Measurements from ENCODE around the gene MAST4. TPM values are rescaled to one million over a fixed set of nuclear protein-coding genes. Genes with fewer than 3 reads are reported as not detected.

The MAST4 gene
- total and polyA plus RNA-seq, 4 donors = 3.7 to 9.5 (median 6.5) TPM

DNA sequence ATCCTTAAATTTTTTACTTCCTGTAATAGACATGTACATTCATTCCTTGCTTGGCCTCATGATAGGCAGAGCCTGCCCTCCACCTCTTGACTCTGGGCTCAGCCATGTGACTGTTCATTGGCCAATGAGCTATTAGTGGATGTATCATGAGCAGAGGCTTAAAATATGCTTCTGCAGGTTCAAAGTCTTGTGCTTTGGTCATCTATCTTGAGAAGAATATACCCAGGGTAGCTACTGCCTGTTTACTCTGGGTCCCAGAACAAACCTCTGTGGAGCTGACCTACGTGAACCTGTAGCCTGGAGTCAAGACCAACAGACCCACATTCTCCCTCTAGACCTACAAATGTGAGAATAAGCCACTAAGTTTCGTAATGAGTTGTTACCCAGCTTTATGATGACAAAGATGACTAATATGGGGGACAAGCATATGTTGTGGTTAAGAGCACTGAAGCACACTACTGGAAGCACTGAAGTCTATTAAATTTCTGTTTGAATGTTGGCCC is 244.4 kb downstream of the MAST4 start:
- Histone ChIP-seq H3K27ac (ENCODE audit: low read depth in 1 of 2, low read length in 2 of 2) (no peak overlapping the region), H3K9ac (ENCODE audit: low read depth in 1 of 2, low read length in 2 of 2) (no peak overlapping the region), H3K4me1 (ENCODE audit: control insufficient read depth in 4 of 4, insufficient read depth in 4 of 4, low read length in 3 of 4) (no peaks in the 10 kb centered on the region), H3K9me3 (ENCODE audit: control insufficient read depth in 4 of 4, low read length in 3 of 4) (no peaks in the 10 kb centered on the region), H3K27me3 (ENCODE audit: control insufficient read depth in 4 of 4, insufficient read depth in 4 of 4, low read length in 3 of 4) (no peaks in the 10 kb centered on the region), H3K4me3 (ENCODE audit: low read depth in 1 of 3, low read length in 3 of 3) (no peak overlapping the region), H3K36me3 (ENCODE audit: control insufficient read depth in 4 of 4, insufficient read depth in 3 of 4, low read depth in 1 of 4, low read length in 3 of 4) (no peaks in the 10 kb centered on the region)
- WGBS = 79% methylated on average over 2 of the region's 2 CpGs
- TF ChIP-seq JUND (IDR thresholded peaks at IDR 0.05) = no peak
- no peak for TF ChIP-seq RAD21 (IDR thresholded peaks at IDR 0.05)
- TF ChIP-seq HNF4G (IDR thresholded peaks at IDR 0.05) = no peak
- TF ChIP-seq SP1 (IDR thresholded peaks at IDR 0.05) = no peak
- no peak for TF ChIP-seq TAF1 (conservative IDR thresholded peaks at IDR 0.05)
- no peak for TF ChIP-seq NR2F2 (IDR thresholded peaks at IDR 0.05)
- TF ChIP-seq, protein P1, sequence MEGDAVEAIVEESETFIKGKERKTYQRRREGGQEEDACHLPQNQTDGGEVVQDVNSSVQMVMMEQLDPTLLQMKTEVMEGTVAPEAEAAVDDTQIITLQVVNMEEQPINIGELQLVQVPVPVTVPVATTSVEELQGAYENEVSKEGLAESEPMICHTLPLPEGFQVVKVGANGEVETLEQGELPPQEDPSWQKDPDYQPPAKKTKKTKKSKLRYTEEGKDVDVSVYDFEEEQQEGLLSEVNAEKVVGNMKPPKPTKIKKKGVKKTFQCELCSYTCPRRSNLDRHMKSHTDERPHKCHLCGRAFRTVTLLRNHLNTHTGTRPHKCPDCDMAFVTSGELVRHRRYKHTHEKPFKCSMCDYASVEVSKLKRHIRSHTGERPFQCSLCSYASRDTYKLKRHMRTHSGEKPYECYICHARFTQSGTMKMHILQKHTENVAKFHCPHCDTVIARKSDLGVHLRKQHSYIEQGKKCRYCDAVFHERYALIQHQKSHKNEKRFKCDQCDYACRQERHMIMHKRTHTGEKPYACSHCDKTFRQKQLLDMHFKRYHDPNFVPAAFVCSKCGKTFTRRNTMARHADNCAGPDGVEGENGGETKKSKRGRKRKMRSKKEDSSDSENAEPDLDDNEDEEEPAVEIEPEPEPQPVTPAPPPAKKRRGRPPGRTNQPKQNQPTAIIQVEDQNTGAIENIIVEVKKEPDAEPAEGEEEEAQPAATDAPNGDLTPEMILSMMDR (IDR thresholded peaks at IDR 0.05; ENCODE audit: low read depth, low read length, missing input control) = no peak
- TF ChIP-seq, protein P2, sequence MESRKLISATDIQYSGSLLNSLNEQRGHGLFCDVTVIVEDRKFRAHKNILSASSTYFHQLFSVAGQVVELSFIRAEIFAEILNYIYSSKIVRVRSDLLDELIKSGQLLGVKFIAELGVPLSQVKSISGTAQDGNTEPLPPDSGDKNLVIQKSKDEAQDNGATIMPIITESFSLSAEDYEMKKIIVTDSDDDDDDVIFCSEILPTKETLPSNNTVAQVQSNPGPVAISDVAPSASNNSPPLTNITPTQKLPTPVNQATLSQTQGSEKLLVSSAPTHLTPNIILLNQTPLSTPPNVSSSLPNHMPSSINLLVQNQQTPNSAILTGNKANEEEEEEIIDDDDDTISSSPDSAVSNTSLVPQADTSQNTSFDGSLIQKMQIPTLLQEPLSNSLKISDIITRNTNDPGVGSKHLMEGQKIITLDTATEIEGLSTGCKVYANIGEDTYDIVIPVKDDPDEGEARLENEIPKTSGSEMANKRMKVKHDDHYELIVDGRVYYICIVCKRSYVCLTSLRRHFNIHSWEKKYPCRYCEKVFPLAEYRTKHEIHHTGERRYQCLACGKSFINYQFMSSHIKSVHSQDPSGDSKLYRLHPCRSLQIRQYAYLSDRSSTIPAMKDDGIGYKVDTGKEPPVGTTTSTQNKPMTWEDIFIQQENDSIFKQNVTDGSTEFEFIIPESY (IDR thresholded peaks at IDR 0.05) = no peak
- TF ChIP-seq FOXA2 (IDR thresholded peaks at IDR 0.05) = no peak
- TF ChIP-seq, protein P3, sequence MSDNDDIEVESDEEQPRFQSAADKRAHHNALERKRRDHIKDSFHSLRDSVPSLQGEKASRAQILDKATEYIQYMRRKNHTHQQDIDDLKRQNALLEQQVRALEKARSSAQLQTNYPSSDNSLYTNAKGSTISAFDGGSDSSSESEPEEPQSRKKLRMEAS (IDR thresholded peaks at IDR 0.05) = no peak
- TF ChIP-seq REST (IDR thresholded peaks at IDR 0.05) = no peak
- TF ChIP-seq HNF4A (conservative IDR thresholded peaks at IDR 0.05) = no peak
- no peak for TF ChIP-seq GABPA (IDR thresholded peaks at IDR 0.05 in 1 of 2, conservative IDR thresholded peaks at IDR 0.05 in 1 of 2)
- TF ChIP-seq ATF3 (IDR thresholded peaks at IDR 0.05) = no peak
- TF ChIP-seq FOXA1 (IDR thresholded peaks at IDR 0.05) = no peak
- TF ChIP-seq RXRA (IDR thresholded peaks at IDR 0.05) = no peak
- TF ChIP-seq YY1 (IDR thresholded peaks at IDR 0.05) = no peak
- no peak for TF ChIP-seq EGR1 (IDR thresholded peaks at IDR 0.05; ENCODE audit: low read depth in 2 of 2)
- no peak for DNase-seq (ENCODE audit: low spot score)

Measured in liver (tissue), 9 donors.